ENCODE data around the gene IL24.

DNA sequence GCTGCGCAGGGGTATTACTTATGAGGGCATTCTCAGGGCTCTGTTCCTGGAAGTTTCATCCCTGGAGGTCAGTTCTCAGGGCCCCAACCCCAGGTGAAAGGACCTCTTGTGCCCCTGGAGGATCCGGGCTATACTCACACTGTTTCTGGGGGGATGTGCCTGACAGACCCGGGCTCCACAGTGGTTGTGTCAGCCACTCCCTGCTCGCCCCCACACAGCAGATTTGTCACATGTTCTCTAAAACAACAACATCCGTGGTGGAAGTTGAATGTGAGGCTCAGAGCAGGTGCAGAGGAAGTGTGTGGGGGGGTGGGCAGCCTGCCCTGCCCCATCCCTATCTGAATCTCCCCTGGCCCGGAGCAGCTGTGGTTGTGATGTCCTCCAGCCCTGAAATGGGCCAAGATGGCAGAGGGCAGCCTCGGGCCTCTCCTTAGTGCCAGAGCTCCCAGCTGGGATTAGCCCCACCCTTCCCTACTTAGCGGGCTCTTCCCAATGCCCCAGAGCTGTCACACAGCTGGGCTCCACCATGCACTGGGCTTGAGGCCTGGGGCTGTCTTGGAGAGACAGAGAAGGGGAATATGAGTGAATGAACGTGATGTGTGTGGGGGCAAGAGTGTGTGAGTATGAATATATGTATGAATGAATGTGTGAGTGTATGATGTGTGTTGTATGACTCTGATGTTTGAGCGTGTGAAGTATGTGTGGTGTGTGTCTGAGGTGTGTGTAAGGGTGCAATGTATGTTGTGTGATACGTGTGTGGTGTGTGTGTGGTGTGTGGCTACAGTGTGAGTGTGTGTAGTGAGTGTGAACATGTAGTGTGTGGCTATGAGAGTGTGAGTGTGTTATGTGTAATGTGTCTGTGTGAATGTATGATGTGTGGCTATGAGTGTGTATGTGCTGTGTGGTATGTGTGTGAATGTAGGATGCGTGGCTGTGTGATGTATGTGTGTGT, 26.0 kb downstream of the IL24 start:
- TF ChIP-seq POLR2A (IDR thresholded peaks at IDR 0.05; ENCODE audit: low read length), result no peak
- no peak for TF ChIP-seq GATA1 (IDR thresholded peaks at IDR 0.05; ENCODE audit: low read depth, low read length)

All from erythroblast (primary cell).